GM12872 (cell line): ENCODE data around the gene RND1.

Experiments
- CTCF ChIP-seq: IDR thresholded peaks from 3 replicates; pipeline ENCODE4 v1.5.1; 2011; ENCODE audit warnings: low read depth, mild to moderate bottlenecking, low read length, moderate library complexity; ENCODE audit not compliant: insufficient read depth

The RND1 gene

GRCh38 chr12:48822139-48822538, 43.5 kb downstream of the RND1 start:
- no peak for TF ChIP-seq CTCF

- no peak for TF ChIP-seq CTCF
Observed at GRCh38 chr12:48819986-48820725, 45.5 kb downstream of the RND1 start.

GRCh38 chr12:48818831-48819590, 46.7 kb downstream of the RND1 start:
- peak; percentile 52 for TF ChIP-seq CTCF

GRCh38 chr12:48817873-48818830, 47.5 kb downstream of the RND1 start, which contains the start of gene CACNB3:
CACNB3 (plus strand) TSS chr12:48818496; CDS start chr12:48818930, 434 bp downstream.
- TF ChIP-seq CTCF = no peak

GRCh38 chr12:48816143-48816854, 49.4 kb downstream of the RND1 start:
- no peak for TF ChIP-seq CTCF

- no peak for TF ChIP-seq CTCF
Observed at GRCh38 chr12:48815126-48816110, 50.3 kb downstream of the RND1 start.
